Measurements from ENCODE around the gene VPS45.

- TF ChIP-seq, protein P1, sequence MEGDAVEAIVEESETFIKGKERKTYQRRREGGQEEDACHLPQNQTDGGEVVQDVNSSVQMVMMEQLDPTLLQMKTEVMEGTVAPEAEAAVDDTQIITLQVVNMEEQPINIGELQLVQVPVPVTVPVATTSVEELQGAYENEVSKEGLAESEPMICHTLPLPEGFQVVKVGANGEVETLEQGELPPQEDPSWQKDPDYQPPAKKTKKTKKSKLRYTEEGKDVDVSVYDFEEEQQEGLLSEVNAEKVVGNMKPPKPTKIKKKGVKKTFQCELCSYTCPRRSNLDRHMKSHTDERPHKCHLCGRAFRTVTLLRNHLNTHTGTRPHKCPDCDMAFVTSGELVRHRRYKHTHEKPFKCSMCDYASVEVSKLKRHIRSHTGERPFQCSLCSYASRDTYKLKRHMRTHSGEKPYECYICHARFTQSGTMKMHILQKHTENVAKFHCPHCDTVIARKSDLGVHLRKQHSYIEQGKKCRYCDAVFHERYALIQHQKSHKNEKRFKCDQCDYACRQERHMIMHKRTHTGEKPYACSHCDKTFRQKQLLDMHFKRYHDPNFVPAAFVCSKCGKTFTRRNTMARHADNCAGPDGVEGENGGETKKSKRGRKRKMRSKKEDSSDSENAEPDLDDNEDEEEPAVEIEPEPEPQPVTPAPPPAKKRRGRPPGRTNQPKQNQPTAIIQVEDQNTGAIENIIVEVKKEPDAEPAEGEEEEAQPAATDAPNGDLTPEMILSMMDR (IDR thresholded peaks at IDR 0.05; ENCODE audit: insufficient read depth, low read length, poor library complexity, severe bottlenecking): no peak
- no peak for TF ChIP-seq EZH2phosphoT487 (conservative IDR thresholded peaks at IDR 0.05; ENCODE audit: low read length)
Observed at GRCh38 chr1:150082494-150082893, 14.9 kb downstream of the VPS45 start.

Measured in SU-DHL-6 (cell line).